ES-I3 (cell line): ENCODE results near the gene CMBL.

Experiments
- H3K36me3 ChIP-seq: 2 replicates; pipeline ENCODE4 v1.6.1; 2013; ENCODE audit warnings: mild to moderate bottlenecking, low read length, control low read depth, moderate library complexity; ENCODE audit not compliant: insufficient read depth
- H3K4me1 ChIP-seq: 2 replicates; pipeline ENCODE4 v1.6.1; 2013; ENCODE audit warnings: mild to moderate bottlenecking, control low read depth, low read length; ENCODE audit not compliant: insufficient read depth
- H3K9ac ChIP-seq: 2 replicates; pipeline ENCODE4 v1.6.1; 2013; ENCODE audit warnings: low read depth, mild to moderate bottlenecking, low read length, moderate library complexity
- H3K9me3 ChIP-seq: 2 replicates; pipeline ENCODE4 v1.6.1; 2013; ENCODE audit warnings: mild to moderate bottlenecking, low read length, moderate library complexity; ENCODE audit not compliant: control insufficient read depth, insufficient read depth

The CMBL gene

DNA sequence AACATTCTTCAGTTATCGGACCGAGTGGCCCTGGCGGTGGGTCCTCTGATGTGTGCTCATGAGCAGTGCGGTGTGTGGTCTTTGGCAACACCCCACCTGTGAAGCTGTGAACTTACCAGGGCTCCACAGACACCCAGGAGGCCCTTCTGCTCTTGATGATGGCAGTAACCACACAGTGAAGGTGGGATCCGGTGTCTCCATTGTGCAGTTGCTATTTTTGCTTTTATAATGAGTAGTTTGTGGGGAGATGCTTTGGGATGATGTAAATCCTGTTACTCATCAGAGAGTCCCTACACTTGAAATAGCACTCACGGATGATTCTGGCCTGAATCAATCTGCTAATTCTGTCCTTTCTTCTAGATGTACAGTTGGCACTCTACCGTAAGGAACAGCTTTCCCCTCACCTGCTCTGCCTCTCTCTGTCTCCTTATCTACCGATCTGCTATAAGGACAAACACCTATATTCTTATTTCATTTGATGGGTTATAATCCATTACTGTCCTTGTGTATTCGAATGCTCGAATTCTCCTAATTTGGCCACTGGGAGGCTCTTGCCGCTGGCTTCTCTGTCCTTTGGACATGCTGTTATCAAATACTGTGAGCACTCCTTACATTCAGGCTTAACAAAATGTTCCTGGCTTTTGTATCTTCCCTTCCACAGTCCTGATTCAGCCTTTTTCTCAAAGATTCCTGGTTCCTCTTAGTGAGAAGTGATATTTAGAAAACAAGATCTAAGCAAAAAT, 78.2 kb downstream of the CMBL start:
- no peak overlapping the region for H3K9ac ChIP-seq
- H3K36me3 ChIP-seq, result no peaks in the 10 kb centered on the region; the same call in 1 of the 2 replicates
- peaks cover 3% of the 10 kb centered on the region; the same call in 1 of the 2 replicates for H3K9me3 ChIP-seq
- H3K4me1 ChIP-seq, result peaks cover 8% of the 10 kb centered on the region; the same call in 1 of the 2 replicates

DNA sequence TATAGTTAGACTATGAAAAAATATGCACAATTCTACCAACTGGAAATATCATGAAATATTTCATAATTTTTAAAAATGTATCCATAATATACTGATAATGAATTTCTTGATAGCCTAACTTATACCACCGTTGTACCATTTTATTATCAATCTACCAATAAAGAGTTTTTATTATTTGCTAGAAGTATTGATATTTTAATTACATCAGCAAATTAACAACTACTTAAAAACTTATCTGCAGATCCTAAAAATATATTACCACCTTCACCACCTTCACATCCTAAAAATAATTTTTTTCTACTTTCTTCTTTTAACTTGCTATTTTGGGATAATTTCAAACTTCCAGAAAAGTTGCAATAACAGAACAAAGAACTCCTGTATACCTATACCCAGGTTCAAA, 79.4 kb downstream of the CMBL start:
- Histone ChIP-seq H3K9ac (no peak overlapping the region), H3K4me1 (peaks cover 1% of the 10 kb centered on the region; the same call in 1 of the 2 replicates)

More for the DNA sequence above, 79.4 kb downstream of the CMBL start:
- no peaks in the 10 kb centered on the region; the same call in 1 of the 2 replicates for H3K36me3 ChIP-seq
- H3K9me3 ChIP-seq, result peaks cover 3% of the 10 kb centered on the region; the same call in 1 of the 2 replicates
